ENCODE data around the gene MYCBPAP.

GRCh38 chr17:50514388-50514787 is 6.1 kb downstream of the MYCBPAP start:
- no peak for TF ChIP-seq POLR2A (IDR thresholded peaks at IDR 0.05; ENCODE audit: low read length)
- TF ChIP-seq, protein P1, sequence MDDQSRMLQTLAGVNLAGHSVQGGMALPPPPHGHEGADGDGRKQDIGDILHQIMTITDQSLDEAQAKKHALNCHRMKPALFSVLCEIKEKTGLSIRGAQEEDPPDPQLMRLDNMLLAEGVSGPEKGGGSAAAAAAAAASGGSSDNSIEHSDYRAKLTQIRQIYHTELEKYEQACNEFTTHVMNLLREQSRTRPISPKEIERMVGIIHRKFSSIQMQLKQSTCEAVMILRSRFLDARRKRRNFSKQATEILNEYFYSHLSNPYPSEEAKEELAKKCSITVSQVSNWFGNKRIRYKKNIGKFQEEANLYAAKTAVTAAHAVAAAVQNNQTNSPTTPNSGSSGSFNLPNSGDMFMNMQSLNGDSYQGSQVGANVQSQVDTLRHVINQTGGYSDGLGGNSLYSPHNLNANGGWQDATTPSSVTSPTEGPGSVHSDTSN (IDR thresholded peaks at IDR 0.05) = no peak
- TF ChIP-seq NR3C1 (IDR thresholded peaks at IDR 0.05) = no peak
- TF ChIP-seq, protein P2, sequence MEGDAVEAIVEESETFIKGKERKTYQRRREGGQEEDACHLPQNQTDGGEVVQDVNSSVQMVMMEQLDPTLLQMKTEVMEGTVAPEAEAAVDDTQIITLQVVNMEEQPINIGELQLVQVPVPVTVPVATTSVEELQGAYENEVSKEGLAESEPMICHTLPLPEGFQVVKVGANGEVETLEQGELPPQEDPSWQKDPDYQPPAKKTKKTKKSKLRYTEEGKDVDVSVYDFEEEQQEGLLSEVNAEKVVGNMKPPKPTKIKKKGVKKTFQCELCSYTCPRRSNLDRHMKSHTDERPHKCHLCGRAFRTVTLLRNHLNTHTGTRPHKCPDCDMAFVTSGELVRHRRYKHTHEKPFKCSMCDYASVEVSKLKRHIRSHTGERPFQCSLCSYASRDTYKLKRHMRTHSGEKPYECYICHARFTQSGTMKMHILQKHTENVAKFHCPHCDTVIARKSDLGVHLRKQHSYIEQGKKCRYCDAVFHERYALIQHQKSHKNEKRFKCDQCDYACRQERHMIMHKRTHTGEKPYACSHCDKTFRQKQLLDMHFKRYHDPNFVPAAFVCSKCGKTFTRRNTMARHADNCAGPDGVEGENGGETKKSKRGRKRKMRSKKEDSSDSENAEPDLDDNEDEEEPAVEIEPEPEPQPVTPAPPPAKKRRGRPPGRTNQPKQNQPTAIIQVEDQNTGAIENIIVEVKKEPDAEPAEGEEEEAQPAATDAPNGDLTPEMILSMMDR (IDR thresholded peaks at IDR 0.05) = no peak
- no peak for TF ChIP-seq RFX5 (IDR thresholded peaks at IDR 0.05)
- no peak for TF ChIP-seq PHF8 (IDR thresholded peaks at IDR 0.05; ENCODE audit: borderline replicate concordance, low read depth)
- no peak for TF ChIP-seq KDM1A (IDR thresholded peaks at IDR 0.05; ENCODE audit: low read depth)
- no peak for TF ChIP-seq EP300 (IDR thresholded peaks at IDR 0.05)

Measured in A549 (cell line).